Measurements from ENCODE around the gene GLT1D1. TPM values are rescaled to one million over a fixed set of nuclear protein-coding genes. Genes with fewer than 3 reads are reported as not detected.

The GLT1D1 gene
- total RNA-seq, 2 experiments from 2014 or later: 0.32 TPM; not detected in 1

GRCh38 chr12:128867466-128867865, 14.2 kb downstream of the GLT1D1 start:
- intact Hi-C loops (cut with micrococcal nuclease; ENCODE audit: unreplicated experiment): no loop called here
- CTCF ChIA-PET (ENCODE audit: unreplicated experiment): no interaction called here

GRCh38 chr12:128871516-128871892, 18.2 kb downstream of the GLT1D1 start:
- no peak overlapping the region for H3K27ac ChIP-seq (ENCODE audit: low read depth, low read length, poor library complexity, severe bottlenecking)
- no peaks in the 10 kb centered on the region for H3K36me3 ChIP-seq (ENCODE audit: insufficient read depth, low read length)
- no peak for DNase-seq (ENCODE audit: low spot score)
- no peaks in the 10 kb centered on the region for H3K79me2 ChIP-seq (ENCODE audit: insufficient read depth, low read depth, low read length)
- ChIA-PET POLR2A (no interaction called here), CTCF (ENCODE audit: unreplicated experiment) (no interaction called here)
- intact Hi-C loops (cut with micrococcal nuclease; ENCODE audit: unreplicated experiment): no loop called here
- H3K9me2 ChIP-seq (ENCODE audit: insufficient read depth, low read length): no peaks in the 10 kb centered on the region
- H3K4me1 ChIP-seq (ENCODE audit: insufficient read depth, low read length, poor library complexity, severe bottlenecking): no peaks in the 10 kb centered on the region
- H3K4me2 ChIP-seq (ENCODE audit: low read length): no peak overlapping the region
- H4K20me1 ChIP-seq (ENCODE audit: insufficient read depth, low read length): no peaks in the 10 kb centered on the region
- no TSS peak for BruUV-seq (replicated peaks)
- TF ChIP-seq EZH2phosphoT487 (IDR thresholded peaks at IDR 0.05; ENCODE audit: borderline replicate concordance, low read depth, low read length): no peak
- no peak for TF ChIP-seq CTCF (conservative IDR thresholded peaks at IDR 0.05; ENCODE audit: low read length)
- peaks cover 9% of the 10 kb centered on the region; the same call in 1 of the 2 replicates for H3K9me3 ChIP-seq (ENCODE audit: low read length)
- no peak overlapping the region for H3K4me3 ChIP-seq (ENCODE audit: low read depth, low read length, poor library complexity, severe bottlenecking)
- H2AFZ ChIP-seq (ENCODE audit: low read length): no peak overlapping the region

More at GRCh38 chr12:128867466-128867865, 14.2 kb downstream of the GLT1D1 start:
- no peaks in the 10 kb centered on the region for H3K79me2 ChIP-seq (ENCODE audit: insufficient read depth, low read depth, low read length)
- no TSS peak for BruUV-seq (replicated peaks)
- no peak overlapping the region for H3K4me2 ChIP-seq (ENCODE audit: low read length)
- TF ChIP-seq EZH2phosphoT487 (IDR thresholded peaks at IDR 0.05; ENCODE audit: borderline replicate concordance, low read depth, low read length) (no peak), CTCF (conservative IDR thresholded peaks at IDR 0.05; ENCODE audit: low read length) (no peak)
- H2AFZ ChIP-seq (ENCODE audit: low read length): no peak overlapping the region
- no peaks in the 10 kb centered on the region for H3K9me3 ChIP-seq (ENCODE audit: low read length)
- no peaks in the 10 kb centered on the region for H4K20me1 ChIP-seq (ENCODE audit: insufficient read depth, low read length)
- no peak overlapping the region for H3K27ac ChIP-seq (ENCODE audit: low read depth, low read length, poor library complexity, severe bottlenecking)
- no peak overlapping the region for H3K4me3 ChIP-seq (ENCODE audit: low read depth, low read length, poor library complexity, severe bottlenecking)
- H3K4me1 ChIP-seq (ENCODE audit: insufficient read depth, low read length, poor library complexity, severe bottlenecking): no peaks in the 10 kb centered on the region
- no peak for DNase-seq (ENCODE audit: low spot score)
- no peaks in the 10 kb centered on the region for H3K36me3 ChIP-seq (ENCODE audit: insufficient read depth, low read length)
- no peaks in the 10 kb centered on the region for H3K9me2 ChIP-seq (ENCODE audit: insufficient read depth, low read length)
- POLR2A ChIA-PET: no interaction called here

GRCh38 chr12:128872303-128872702, 19.0 kb downstream of the GLT1D1 start:
- Histone ChIP-seq H3K79me2 (ENCODE audit: insufficient read depth, low read depth, low read length) (no peaks in the 10 kb centered on the region), H3K36me3 (ENCODE audit: insufficient read depth, low read length) (no peaks in the 10 kb centered on the region), H3K4me2 (ENCODE audit: low read length) (no peak overlapping the region), H4K20me1 (ENCODE audit: insufficient read depth, low read length) (no peaks in the 10 kb centered on the region), H3K4me1 (ENCODE audit: insufficient read depth, low read length, poor library complexity, severe bottlenecking) (no peaks in the 10 kb centered on the region), H2AFZ (ENCODE audit: low read length) (no peak overlapping the region), H3K9me3 (ENCODE audit: low read length) (peaks cover 17% of the 10 kb centered on the region), H3K27ac (ENCODE audit: low read depth, low read length, poor library complexity, severe bottlenecking) (no peak overlapping the region), H3K4me3 (ENCODE audit: low read depth, low read length, poor library complexity, severe bottlenecking) (no peak overlapping the region), H3K9me2 (ENCODE audit: insufficient read depth, low read length) (no peaks in the 10 kb centered on the region)
- POLR2A ChIA-PET: interaction anchor here (1.1 kb wide), 1 partner anchor 43 kb away, joined by 3 read pairs; no protein-coding TSS in a partner anchor
- intact Hi-C loops (cut with micrococcal nuclease; ENCODE audit: unreplicated experiment): no loop called here
- CTCF ChIA-PET (ENCODE audit: unreplicated experiment): no interaction called here
- TF ChIP-seq EZH2phosphoT487 (IDR thresholded peaks at IDR 0.05; ENCODE audit: borderline replicate concordance, low read depth, low read length) (no peak), CTCF (conservative IDR thresholded peaks at IDR 0.05; ENCODE audit: low read length) (no peak)
- no peak for DNase-seq (ENCODE audit: low spot score)
- no TSS peak for BruUV-seq (replicated peaks)
